ENCODE results near the gene SLITRK1.

DNA sequence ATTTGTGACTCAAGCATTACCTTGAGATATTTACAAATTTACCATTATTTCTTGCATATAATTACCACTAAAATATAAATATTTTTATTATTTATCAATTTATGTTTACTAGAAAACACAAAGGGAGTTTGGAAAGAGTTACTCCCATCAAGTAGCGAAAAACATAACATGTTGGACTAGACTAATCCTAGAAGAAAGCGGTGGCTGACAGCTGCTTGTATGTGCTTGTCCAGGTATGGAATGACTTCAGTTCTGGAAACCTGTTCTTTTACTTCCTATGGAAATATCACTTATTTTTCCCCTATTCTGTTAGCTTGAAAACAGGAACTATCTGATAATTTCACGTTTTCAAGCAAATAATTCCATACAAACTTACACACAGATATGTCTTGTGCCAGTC, 28.5 kb downstream of the SLITRK1 start:
- TF ChIP-seq POLR2AphosphoS5 (IDR thresholded peaks at IDR 0.05; ENCODE audit: low read depth, low read length) (no peak), SIN3A (IDR thresholded peaks at IDR 0.05; ENCODE audit: borderline replicate concordance, insufficient read depth, low read length) (no peak)

All from PFSK-1 (cell line).